HS-27A (cell line): Measurements from ENCODE around the gene RHO.

Experiments
- DNase-seq: peaks from one replicate; pipeline ENCODE4 v3.0.0-alpha.2; 2012; ENCODE audit warnings: low read depth, missing footprints

Gene RHO

GRCh38 chr3:129519896-129520715, 8.3 kb upstream of the RHO start:
- DNase-seq, result no peak

DNA sequence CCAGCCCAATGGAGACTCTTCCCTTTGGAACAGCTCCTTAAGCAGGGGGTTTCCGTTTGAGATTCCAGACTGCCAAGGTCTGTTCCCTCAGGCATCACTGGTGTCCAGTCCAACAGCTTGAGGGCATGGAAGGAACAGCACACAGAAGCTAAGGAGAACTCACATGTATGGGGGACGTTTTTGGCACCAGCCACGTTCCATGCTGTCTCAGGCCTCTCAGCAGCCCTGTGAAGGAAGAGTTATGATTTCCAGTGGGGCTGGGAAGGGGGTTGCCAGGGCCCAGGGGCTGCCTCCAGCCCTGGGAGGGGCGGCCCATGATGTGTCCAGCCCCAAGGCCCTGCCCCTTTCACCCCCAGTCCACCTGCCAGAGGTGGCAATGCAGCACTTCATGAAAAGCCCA, 7.5 kb upstream of the RHO start:
- DNase-seq, result no peak

DNA sequence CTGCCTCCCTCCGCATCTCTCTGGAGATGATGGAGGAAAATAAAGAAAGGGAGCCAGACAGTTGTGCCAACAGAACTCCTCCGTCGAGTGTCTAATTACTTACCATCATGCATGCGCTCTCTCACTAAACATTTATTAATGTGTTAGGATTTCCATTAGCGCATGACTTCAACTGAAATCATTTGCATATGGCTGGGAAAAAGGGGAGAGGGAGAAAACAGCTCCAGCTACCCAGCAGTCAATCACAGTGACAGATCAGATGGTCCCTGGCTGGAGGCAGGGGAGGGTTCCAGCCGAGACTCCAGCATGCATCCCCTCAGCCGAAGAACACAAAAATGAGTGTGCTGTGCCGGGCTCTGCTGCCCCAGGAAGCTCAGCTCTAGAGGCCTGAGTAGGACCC, 6.8 kb upstream of the RHO start:
- DNase-seq, result no peak

DNA sequence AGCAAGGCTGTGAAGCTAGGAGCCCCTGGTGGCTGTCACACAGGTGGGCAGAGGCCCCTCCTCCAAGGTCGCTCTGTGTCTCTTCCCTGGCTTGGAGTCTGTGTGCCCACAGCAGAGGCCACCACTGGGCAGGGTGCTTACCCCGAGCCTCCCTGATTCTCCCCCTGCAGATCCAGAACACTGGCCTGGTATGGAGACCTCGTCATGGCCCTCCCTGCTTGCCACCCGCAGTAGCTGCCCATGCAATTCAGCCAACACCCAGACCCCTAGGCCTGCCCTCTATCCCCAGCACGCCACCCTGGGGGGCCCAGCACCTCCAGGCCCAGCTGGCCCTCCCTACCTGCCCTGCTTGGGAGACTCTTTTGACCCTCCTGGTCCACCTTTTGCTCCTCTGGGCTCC, 5.5 kb upstream of the RHO start:
- DNase-seq, result no peak

DNA sequence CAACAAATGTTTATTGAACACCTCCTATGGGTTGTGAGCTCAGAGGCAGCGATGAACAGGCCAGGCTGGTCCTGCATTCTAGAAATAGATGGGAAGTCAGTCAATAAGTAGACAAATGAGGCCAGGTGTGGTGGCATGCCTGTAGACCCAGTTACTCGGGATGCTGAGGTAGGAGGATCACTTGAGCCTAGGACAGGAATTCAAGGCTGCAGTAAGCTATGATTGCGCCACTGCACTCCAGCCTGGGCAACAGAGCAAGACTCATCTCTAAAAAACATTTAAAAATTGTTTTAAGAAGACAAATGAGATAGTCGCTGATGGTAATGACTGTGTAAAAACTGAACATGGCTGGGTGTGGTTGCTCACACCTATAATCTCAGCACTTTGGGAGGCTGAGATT, 4.4 kb upstream of the RHO start:
- no peak for DNase-seq

DNA sequence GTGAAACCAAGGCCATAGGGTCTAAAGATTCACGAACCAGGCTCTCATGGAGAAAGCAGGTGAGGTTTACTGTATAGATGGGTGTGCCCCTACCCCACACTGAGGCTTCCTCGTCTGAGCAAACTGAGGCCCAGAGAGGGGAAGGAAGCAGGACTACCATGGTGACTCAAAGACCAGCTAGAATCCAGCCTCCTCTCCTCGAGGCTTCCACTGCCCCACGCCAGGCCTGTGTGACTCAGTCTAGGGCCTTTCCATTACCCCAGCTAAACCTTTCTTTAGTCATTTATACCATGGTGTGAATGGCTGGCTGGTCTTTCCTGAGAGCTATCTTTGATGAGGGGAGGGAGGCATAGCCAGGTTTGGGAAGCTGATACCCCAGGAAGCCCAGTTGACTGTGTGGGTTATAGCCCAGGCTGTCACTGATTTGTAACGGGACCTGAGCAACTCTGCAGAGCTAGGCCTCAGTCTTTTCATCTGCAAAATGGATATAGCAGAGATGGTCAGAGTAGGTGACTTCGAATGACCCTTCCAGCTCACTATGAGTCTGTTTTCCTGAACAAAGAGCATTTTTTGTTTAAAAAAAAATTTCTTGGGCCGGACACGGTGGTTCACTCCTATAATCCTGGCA, 3.0 kb upstream of the RHO start:
- DNase-seq, result no peak

DNA sequence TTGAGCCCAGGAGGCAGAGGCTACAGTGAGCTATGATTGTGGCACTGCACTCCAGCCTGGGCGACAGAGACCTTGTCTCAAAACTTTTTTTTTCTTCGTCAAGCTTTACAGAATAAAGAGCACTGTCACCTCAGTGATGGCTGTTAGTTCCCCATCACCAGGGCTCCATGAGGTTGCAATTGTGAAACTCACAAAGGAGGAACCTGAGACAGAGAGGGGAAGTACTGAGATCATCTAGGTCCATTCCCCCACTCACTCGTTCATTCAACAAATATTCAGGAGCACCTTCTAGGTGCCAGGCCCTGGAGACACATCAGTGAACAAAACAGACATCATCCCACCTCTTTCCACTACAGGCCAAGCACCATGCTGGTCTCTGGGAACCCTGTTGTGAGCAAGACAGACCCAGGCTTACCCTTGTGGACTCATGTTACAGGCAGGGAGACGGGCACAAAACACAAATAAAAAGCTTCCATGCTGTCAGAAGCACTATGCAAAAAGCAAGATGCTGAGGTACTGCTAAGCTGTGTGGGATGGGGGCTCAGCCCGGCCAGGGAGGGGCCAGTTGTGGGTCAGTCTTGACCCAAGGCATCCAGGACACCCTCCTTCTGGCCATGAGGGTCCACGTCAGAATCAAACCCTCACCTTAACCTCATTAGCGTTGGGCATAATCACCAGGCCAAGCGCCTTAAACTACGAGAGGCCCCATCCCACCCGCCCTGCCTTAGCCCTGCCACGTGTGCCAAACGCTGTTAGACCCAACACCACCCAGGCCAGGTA, 2.1 kb upstream of the RHO start:
- no peak for DNase-seq

DNA sequence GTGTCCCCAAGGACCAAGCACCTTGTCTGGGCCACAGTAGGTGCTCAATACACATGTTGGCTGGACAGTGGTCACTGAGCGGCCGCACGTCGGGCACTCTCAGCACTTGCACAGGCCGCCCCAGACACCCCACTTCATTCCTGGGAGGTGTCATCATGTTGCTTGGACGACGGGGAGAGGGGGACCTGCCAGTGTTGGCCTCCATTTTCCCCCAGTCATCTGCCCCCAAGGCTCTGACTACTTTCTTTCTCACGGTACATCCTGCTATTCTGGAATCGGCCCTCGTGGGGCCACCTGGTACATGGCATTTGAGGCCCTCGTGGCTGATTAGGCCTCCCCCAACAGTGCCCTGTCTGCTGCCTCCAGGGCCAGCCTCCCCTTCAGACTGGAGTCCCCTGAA, 1.2 kb upstream of the RHO start:
- DNase-seq, result no peak

DNA sequence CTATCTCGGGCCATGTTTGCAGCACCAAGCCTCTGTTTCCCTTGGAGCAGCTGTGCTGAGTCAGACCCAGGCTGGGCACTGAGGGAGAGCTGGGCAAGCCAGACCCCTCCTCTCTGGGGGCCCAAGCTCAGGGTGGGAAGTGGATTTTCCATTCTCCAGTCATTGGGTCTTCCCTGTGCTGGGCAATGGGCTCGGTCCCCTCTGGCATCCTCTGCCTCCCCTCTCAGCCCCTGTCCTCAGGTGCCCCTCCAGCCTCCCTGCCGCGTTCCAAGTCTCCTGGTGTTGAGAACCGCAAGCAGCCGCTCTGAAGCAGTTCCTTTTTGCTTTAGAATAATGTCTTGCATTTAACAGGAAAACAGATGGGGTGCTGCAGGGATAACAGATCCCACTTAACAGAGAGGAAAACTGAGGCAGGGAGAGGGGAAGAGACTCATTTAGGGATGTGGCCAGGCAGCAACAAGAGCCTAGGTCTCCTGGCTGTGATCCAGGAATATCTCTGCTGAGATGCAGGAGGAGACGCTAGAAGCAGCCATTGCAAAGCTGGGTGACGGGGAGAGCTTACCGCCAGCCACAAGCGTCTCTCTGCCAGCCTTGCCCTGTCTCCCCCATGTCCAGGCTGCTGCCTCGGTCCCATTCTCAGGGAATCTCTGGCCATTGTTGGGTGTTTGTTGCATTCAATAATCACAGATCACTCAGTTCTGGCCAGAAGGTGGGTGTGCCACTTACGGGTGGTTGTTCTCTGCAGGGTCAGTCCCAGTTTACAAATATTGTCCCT, 1.2 kb downstream of the RHO start:
- DNase-seq, result no peak

- no peak for DNase-seq
These were observed 1.9 kb downstream of the RHO start for GRCh38 chr3:129530251-129530791.

GRCh38 chr3:129530821-129531220, 2.4 kb downstream of the RHO start:
- DNase-seq, result no peak

- DNase-seq, result no peak
These were observed 3.3 kb downstream of the RHO start for GRCh38 chr3:129531699-129532098.

DNA sequence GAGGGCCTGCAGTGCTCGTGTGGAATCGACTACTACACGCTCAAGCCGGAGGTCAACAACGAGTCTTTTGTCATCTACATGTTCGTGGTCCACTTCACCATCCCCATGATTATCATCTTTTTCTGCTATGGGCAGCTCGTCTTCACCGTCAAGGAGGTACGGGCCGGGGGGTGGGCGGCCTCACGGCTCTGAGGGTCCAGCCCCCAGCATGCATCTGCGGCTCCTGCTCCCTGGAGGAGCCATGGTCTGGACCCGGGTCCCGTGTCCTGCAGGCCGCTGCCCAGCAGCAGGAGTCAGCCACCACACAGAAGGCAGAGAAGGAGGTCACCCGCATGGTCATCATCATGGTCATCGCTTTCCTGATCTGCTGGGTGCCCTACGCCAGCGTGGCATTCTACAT, 3.8 kb downstream of the RHO start:
- no peak for DNase-seq

GRCh38 chr3:129533406-129533805, 5.0 kb downstream of the RHO start:
- no peak for DNase-seq

- no peak for DNase-seq
These were observed 6.1 kb downstream of the RHO start for GRCh38 chr3:129534428-129535027.

DNA sequence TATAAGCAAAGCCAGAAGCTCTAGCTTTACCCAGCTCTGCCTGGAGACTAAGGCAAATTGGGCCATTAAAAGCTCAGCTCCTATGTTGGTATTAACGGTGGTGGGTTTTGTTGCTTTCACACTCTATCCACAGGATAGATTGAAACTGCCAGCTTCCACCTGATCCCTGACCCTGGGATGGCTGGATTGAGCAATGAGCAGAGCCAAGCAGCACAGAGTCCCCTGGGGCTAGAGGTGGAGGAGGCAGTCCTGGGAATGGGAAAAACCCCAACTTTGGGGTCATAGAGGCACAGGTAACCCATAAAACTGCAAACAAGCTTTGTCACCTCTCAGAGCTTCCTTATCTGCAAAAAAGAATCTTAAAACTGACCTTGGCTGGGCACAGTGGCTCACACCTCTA, 6.6 kb downstream of the RHO start:
- DNase-seq, result no peak

DNA sequence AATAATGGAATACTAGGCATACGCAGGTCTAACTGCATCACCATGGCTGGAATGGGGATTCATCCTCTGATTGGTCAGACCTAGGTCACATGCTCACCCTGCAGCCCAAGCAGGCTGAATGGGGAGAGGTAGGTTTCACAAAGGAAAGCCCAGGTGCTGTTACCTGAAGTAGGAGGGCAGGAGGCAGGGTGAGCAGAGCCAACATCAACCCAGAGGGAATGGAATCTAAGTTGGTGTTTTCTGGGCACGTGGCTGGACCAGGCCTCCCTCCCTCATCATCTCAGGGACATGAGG, 7.9 kb downstream of the RHO start:
- no peak for DNase-seq

- DNase-seq, result no peak
These were observed 8.4 kb downstream of the RHO start for GRCh38 chr3:129536804-129537203.

DNA sequence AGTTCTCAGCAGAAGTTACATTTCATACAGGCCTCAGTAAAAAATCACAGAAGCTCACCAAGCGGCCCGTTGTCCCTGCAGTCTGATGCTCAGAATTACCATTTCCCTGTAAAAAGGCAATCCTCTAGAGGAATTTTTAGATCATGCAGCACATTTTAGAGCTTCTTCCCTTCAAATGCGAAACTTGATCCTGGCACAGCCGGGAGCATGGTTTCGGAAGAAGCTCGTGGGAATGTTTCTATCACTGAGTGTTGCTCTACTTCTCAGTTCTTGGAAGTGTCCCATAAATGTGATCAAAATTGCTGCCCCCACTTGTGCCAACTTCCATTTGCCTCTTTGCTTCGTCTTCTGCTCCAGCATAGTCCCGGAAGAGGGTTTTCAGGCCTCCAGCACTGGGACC, 10.8 kb downstream of the RHO start:
- DNase-seq, result no peak

- DNase-seq, result no peak
These were observed 12.5 kb downstream of the RHO start for GRCh38 chr3:129540776-129541516.

GRCh38 chr3:129542747-129543146, 14.3 kb downstream of the RHO start:
- no peak for DNase-seq
